ENCODE results near the gene GAL3ST1.
"Not testable (repeated sequence)": the region's sequence is repeated elsewhere in the genome, so short reads cannot be mapped to it uniquely, and the experiment has no call there.

The GAL3ST1 gene

GRCh38 chr22:30565341-30565740, 9.1 kb downstream of the GAL3ST1 start:
- in situ Hi-C loops (cut with HindIII; ENCODE audit: low sequenced_read_pairs), result no loop called here

DNA sequence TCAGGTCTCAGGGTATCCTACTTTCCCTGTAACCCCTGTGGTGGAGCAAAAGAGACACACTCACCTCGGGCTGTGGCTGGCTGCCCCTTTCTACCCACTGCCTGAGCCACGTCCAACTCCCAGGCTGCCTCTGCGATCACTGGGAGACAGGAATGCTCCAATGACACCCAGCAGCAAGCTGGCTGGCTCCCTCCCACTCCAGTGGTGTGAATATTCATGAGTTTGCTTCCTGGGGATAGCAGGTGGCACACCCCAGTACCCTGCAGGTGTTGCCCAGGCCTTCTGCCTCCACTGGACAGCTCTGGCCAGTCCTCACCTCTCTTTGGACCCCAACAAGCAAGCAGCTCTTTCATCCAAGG, 9.7 kb downstream of the GAL3ST1 start:
- in situ Hi-C loops (cut with HindIII; ENCODE audit: low sequenced_read_pairs), result no loop called here

GRCh38 chr22:30564045-30564760, 10.3 kb downstream of the GAL3ST1 start:
- in situ Hi-C loops (cut with HindIII; ENCODE audit: low sequenced_read_pairs), result no loop called here

DNA sequence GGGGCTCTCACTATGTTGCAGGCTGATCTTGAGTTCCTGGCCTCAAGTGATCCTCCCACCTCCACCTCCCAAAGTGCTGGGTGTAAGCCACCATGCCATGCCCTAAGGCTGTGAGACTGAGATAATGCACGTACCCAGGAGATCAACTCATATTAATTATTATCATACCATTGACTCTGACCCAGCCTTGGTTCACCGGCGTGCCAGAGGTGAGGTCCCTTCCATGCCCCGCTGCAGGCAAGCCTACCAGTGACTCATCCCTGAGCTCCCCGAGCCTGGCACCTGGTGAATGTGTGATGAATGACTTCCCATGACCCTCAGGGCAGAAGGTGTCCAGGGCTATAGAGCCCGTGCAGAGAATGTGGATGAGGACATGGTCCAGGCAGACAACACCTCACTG, 12.1 kb downstream of the GAL3ST1 start:
- in situ Hi-C loops (cut with HindIII; ENCODE audit: low sequenced_read_pairs), result no loop called here

DNA sequence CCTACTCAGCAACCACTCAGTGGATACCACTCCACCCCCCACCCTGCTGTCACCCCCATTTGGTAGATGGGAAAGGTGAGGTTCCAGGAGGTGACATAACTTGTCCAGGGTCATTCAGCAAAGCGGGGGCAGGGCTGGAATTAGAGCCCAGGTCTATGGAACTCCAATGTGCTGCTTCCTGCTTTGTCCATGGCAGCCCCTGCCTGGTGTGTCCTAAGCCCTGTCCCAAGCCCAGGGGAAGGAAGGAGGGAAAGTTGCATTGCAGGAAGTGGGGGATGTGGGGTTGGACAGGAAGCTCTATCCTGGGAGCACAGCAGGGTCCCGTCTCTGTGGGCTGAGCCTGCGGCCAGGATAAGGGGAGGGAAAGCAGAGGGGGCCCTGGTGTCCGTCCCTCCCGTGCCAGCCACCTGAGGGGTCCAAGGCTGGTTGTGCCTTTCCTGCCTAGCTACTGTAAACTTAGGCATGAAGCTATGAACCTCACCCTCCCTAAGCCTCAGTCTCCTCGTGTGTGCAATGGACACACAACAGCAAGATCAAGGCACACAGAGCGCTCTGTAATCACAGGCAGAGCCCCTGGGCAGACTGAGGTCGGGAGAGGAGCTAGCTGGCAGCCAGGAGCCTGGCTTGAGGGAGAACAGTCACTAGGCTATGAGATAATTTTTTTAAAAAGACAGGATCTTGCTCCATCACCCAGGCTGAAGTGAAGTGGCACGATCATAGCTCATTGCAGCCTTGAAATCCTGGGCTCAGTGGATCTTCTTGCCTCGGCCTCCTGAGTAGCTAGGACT, 12.9 kb downstream of the GAL3ST1 start:
- in situ Hi-C loops (cut with HindIII; ENCODE audit: low sequenced_read_pairs), result no loop called here

- in situ Hi-C loops (cut with HindIII; ENCODE audit: low sequenced_read_pairs), result not testable (repeated sequence)
Observed at GRCh38 chr22:30560643-30561202, 13.7 kb downstream of the GAL3ST1 start.

DNA sequence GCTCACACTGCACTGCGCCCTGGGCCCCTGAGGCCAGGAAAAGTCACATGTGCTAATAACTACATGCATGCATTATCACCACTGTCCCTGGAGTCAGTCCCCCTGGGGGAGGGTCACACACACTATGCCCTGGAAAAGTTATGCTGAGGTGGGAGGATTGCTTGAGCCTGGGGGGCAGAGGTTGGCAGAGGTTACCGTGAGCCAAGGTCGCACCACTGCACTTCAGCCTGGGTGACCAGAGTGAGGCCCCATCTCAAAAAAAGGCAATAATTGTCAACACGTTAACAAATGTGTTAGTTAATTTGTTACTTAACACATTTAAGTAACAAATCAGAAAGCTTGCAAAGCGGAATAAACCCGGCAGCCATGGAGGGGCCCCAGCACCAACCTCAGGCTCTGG, 14.6 kb downstream of the GAL3ST1 start:
- in situ Hi-C loops (cut with HindIII; ENCODE audit: low sequenced_read_pairs), result no loop called here

GRCh38 chr22:30557243-30557642, 17.2 kb downstream of the GAL3ST1 start:
- in situ Hi-C loops (cut with HindIII; ENCODE audit: low sequenced_read_pairs), result no loop called here

DNA sequence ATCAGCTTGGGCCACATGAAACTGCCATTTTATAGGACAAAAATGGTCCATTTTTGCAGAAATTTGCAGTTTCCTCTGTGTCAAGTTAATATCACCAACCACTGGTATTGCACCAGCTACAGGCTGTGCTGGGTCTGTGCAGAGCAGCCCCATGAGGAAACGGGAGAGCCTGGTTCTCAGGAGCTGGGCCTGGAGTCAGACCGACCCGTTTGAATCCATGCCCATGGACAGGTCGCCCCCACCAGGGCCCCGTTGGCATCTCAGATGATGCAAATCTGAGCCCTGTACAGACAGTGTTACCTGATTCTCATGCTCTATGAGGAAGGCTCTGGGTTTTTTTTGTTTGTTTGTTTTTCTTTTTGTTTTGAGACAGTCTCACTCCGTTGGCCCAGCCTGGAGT, 18.1 kb downstream of the GAL3ST1 start:
- in situ Hi-C loops (cut with HindIII; ENCODE audit: low sequenced_read_pairs), result no loop called here

- in situ Hi-C loops (cut with HindIII; ENCODE audit: low sequenced_read_pairs), result no loop called here
Observed at GRCh38 chr22:30555282-30556210, 18.9 kb downstream of the GAL3ST1 start.

DNA sequence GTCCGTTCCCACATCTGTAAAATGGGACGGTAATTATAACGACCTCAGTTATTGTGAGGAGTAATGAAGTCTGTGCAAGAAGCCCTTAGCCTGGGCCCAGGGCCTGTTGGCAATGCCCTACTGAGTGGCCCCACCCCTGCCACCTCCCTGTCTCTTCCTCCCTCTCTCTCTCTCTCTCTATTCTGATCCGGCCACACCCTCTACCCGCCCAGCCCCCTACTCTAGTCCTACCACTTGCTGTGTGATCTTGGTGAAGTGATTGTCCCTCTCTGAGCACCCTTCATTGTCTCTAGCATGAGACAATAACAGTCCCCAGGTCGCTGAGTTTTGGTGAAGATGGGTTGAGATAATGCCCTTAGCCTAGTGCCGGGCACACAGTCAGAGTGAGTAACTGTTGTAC, 20.5 kb downstream of the GAL3ST1 start:
- in situ Hi-C loops (cut with HindIII; ENCODE audit: low sequenced_read_pairs), result no loop called here

- in situ Hi-C loops (cut with HindIII; ENCODE audit: low sequenced_read_pairs), result no loop called here
Observed at GRCh38 chr22:30552719-30553118, 21.7 kb downstream of the GAL3ST1 start.

GRCh38 chr22:30551813-30552212, 22.7 kb downstream of the GAL3ST1 start:
- in situ Hi-C loops (cut with HindIII; ENCODE audit: low sequenced_read_pairs), result not testable (repeated sequence)

- in situ Hi-C loops (cut with HindIII; ENCODE audit: low sequenced_read_pairs), result no loop called here
Observed at GRCh38 chr22:30547188-30547587, 27.3 kb downstream of the GAL3ST1 start.

DNA sequence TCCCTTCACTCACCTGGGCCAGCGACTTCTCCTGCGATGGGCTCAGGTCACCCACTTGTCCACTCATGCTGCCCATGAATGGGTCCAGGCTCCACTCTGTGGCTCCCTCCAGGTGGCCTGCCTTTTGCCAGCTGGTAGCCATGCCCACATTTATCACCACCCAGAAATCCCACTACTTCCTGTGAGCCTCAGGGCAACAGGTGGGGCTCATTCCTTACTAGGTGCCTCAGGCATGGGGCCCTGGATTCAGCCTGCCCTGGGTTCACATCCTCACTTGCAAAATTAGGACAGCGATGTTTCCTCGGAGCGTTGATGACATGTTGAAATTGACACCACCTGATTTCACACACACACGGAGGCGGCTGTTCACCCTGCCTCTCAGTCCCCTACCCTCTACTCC, 27.8 kb downstream of the GAL3ST1 start, which contains the start of gene SEC14L6:
SEC14L6 (minus strand) TSS at position 126 of the 400 bp plus-strand sequence; CDS start at position 67, 59 bp downstream.
- in situ Hi-C loops (cut with HindIII; ENCODE audit: low sequenced_read_pairs), result no loop called here

GRCh38 chr22:30542811-30543188, 31.7 kb downstream of the GAL3ST1 start:
- in situ Hi-C loops (cut with HindIII; ENCODE audit: low sequenced_read_pairs), result no loop called here

GRCh38 chr22:30541961-30542810, 32.3 kb downstream of the GAL3ST1 start:
- in situ Hi-C loops (cut with HindIII; ENCODE audit: low sequenced_read_pairs), result no loop called here

- in situ Hi-C loops (cut with HindIII; ENCODE audit: low sequenced_read_pairs), result not testable (repeated sequence)
Observed at GRCh38 chr22:30541511-30541910, 33.0 kb downstream of the GAL3ST1 start.

DNA sequence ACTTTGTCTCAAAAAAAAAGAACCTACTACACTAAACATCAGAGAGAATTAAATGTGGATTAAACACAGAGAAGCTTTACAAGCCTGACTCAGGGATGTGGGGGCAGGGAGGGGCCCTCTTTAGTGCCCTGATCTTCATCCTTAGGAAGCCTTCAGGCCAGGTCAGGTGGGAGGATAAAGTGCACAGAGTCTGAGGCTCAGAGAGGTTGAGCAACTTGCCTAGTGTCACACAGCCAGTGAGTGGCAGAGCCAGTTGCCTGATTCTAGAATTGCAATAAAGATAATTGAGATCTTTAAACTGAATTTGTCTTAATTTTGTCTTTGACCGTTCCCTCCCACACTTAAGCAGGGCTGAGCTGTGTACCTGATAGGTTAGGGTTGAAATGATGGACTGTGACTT, 35.1 kb downstream of the GAL3ST1 start:
- in situ Hi-C loops (cut with HindIII; ENCODE audit: low sequenced_read_pairs), result no loop called here

DNA sequence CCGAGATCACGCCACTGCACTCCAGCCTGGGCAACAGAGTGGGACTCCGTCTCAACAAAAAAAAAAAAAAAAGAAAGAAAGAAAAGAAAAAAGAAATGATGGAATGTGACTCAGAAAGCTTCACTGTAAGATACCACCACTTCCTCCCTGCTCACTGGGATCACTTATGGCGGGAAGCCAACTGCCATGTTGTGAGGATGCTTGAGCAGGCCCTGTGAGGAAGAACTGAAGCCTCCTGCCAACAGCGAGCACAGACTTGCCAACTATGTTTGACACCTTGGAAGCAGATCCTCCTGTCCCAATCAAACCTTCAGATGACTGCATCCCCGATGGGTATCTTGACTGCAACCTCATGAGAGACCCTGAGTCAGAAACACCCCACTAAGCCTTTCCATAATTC, 36.2 kb downstream of the GAL3ST1 start:
- in situ Hi-C loops (cut with HindIII; ENCODE audit: low sequenced_read_pairs), result no loop called here
